HG02588 (cell line): ENCODE data around the gene IFNAR2.
A peak's percentile ranks its signal among the peaks of the same experiment; 100 is the strongest.
"Not testable (repeated sequence)": the region's sequence is repeated elsewhere in the genome, so short reads cannot be mapped to it uniquely, and the experiment has no call there.

Source experiments
- ATAC-seq: cut with Tn5 transposase; IDR thresholded peaks from one replicate; pipeline ENCODE4 v1.9.1; 2021; ENCODE audit warnings: mild to moderate bottlenecking, moderate library complexity; ENCODE audit not compliant: unreplicated experiment

Gene IFNAR2

DNA sequence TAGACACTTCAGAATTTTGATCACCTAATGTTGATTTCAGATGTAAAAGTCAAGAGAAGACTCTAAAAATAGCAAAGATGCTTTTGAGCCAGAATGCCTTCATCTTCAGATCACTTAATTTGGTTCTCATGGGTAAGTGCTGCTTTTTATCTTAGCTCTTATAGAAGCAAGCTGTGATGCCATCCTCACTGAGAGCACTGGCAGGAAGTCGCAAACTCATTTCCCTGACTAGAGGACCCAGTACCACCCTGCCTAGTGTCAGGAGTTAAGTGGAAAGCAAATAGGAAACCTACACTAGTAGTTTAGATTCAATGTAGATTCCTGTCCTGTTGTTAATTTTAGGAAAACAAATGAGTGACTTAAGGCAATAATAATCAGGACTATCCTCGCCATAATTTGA, 12.1 kb downstream of the IFNAR2 start:
- ATAC-seq: no peak

GRCh38 chr21:33242846-33243245, 13.1 kb downstream of the IFNAR2 start:
- not testable (repeated sequence) for ATAC-seq

DNA sequence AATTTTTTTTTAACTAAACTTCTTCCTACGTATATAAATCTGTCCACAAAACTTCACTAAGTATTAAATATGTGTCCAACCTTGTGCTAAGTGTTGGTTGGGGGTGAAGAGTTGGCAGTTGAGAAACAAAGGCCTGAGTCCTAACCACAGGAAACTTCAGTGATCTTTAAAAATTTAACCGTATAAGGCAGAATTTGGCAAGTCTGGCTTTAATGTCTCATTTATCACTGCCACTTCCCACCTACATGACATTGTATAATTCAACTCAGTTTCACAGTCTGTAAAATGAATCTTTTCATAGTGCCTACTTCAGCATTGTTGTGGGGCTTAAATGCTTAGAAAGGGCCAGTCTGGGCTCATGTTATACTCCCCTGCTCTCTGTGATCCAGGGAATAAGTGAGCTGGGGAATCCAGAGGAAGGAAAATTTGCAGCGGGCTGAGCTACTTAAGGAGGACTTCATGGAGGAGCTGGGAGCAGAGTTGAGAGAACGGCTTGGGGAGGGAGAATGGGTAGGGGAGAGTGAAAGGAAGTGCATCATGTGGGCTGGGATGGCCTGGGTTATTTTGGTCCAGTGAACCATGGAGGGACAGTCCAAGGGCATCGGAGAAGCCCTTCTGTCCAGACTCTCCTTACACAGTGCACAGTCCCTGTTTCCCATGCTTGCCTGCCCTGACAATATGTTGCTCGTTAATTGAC, 14.5 kb downstream of the IFNAR2 start:
- ATAC-seq: no peak

- ATAC-seq: no peak
Measured at GRCh38 chr21:33244779-33245105, 15.0 kb downstream of the IFNAR2 start.

- ATAC-seq: no peak
Measured at GRCh38 chr21:33245289-33245918, 15.7 kb downstream of the IFNAR2 start.

- no peak for ATAC-seq
Measured at GRCh38 chr21:33246506-33246905, 16.8 kb downstream of the IFNAR2 start.

GRCh38 chr21:33246963-33247362, 17.2 kb downstream of the IFNAR2 start:
- ATAC-seq: no peak

- no peak for ATAC-seq
Measured at GRCh38 chr21:33247599-33247998, 17.9 kb downstream of the IFNAR2 start.

DNA sequence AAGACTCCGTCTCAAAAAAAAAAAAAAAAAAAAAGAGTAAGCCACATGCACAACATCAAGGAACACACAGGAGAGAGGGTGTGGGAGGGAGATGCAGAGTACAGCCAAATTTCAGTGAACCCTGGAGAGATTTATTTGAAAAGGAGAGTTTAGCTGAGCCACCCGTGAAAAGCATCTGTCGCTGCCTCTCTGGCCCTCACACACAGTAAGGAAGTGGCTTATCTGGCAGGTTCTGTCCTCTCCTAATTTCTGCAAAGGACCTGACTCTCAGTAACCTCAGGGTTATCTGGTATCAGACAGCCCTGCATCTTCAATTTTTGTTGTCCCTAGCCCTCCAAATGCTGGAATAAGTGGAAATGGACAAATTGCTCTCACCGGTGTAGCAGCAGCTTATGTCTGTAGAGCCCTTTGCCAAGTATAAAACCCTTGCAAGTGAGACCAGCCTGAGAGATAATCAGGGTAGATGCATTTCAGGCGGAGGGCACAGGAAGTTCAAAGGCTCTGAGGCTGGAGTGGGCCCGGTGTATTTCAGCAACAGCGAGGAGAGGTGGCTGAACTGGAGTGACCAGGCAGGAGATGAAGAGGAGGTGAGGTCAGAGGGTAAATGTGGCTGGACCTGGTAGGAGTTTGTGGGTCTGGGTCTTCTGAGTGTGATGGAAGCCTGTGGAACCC, 19.7 kb downstream of the IFNAR2 start:
- ATAC-seq: no peak

- no peak for ATAC-seq
Measured at GRCh38 chr21:33251119-33251518, 21.4 kb downstream of the IFNAR2 start.

DNA sequence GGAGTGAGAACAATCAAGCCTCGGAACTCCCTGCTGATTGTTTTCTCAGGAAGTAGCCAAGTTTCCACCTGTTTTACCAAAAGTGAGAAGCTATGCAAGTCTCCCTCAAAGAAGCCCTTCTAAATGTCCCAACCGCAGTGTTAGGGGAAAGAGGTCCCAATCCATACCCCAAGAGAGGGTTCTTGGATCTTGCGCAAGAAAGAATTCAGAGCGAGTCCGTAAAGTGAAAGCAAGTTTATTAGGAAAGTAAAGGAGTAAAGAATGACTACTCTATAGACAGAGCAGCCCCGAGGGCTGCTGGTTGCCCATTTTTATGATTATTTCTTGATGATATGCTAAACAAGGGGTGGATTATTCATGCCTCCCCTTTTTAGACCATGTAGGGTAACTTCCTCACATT, 23.6 kb downstream of the IFNAR2 start:
- ATAC-seq: not testable (repeated sequence)

DNA sequence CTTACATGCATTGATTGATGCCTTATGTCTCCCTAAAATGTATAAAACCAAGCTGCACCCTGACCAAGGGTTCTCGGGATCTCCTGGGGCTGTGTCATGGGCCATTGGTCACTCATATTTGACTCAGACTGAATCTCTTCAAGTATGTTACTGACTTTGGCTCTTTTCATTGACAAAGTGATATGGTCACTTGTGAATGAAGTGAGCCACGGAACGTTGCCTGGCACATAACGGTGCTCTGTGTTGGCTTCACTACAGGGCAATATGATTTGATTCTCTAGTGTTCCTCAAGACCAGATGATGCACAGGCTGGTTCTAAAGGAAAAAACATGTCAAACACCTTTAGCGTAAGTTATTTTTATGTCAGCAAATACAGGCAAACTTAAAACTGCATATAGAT, 25.0 kb downstream of the IFNAR2 start:
- no peak for ATAC-seq

GRCh38 chr21:33255404-33255803, 25.7 kb downstream of the IFNAR2 start:
- no peak for ATAC-seq

DNA sequence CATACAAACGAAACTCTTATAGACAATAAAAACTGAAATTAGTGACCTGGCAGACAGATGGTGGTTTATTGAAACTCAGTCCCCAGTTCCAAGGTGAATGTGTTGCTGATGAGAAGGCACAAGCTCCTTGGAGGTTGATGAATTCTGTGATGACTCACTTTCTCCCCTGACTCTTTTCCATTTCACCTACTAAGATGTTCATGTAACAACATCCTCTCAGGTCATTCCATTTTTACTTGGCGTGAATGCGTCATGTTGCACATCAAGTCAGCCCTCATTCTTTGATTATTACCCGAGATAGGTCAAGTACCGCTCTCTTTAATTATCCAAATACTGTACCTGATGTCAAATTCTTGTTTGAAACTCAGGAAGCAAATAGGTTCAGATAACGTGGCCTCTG, 26.3 kb downstream of the IFNAR2 start:
- no peak for ATAC-seq

- ATAC-seq: no peak
Measured at GRCh38 chr21:33257094-33257803, 27.5 kb downstream of the IFNAR2 start.

DNA sequence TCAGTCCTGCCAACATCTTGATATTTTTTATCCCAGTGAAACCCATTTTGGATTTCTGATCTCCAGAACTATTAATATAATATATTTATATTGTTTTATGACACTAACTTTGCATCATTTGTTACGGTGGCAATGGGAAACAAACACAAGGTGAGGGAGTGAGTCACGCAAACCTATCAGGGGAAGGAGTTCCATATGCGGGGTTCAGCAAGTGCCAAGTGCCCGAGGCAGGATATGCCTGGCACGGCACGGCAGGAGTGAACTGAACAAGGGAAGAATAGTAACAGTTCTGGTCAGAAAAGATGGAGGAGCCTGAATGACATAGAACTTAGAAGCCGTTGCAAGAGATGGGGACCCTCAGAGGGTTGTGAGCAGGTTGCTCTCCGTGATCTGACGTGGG, 28.7 kb downstream of the IFNAR2 start:
- no peak for ATAC-seq

DNA sequence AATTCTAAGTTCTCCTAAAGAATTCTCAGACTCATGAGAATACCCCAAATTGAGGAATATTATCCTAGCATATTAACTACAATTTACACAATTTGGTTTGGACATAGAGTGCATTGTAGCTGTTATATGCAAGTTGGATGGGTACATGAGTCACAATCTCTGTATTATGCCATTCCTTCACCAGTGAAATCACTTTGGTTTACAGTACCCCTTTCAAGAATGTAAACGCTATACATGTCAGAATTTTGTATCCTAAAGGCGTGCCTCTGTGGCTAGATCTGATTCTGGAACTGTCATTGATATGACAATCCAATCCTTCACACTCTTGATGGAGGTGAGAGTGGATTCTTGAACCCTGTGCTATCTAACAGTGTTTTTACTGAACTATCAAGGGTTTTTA, 29.7 kb downstream of the IFNAR2 start:
- no peak for ATAC-seq

- ATAC-seq: no peak
Measured at GRCh38 chr21:33259995-33260394, 30.3 kb downstream of the IFNAR2 start.

DNA sequence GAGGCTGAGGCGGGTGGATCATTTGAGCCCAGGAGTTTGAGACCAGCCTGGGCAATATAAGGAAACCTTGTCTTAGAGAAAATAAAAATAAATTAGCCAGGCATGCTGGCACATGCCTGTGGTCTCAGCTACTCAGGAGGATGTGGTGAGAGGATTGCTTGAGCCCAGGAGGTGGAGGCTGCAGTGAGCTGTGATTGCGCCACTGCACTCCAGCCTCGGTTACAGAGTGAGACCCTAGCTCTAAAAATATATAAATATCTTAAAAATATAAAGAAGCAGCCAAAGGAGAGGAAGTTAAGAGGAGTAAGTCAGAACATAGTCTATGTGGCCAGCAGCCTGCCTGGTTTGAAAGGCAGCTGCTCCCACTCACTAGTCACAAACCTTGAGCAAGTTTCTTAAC, 31.9 kb downstream of the IFNAR2 start:
- no peak for ATAC-seq

DNA sequence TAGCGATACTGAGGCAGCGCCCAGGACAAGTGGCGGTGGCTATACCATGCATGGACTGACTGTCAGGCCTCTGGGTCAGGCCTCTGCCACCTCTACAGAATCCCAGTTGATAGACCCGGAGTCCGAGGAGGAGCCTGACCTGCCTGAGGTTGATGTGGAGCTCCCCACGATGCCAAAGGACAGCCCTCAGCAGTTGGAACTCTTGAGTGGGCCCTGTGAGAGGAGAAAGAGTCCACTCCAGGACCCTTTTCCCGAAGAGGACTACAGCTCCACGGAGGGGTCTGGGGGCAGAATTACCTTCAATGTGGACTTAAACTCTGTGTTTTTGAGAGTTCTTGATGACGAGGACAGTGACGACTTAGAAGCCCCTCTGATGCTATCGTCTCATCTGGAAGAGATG, 33.2 kb downstream of the IFNAR2 start:
- ATAC-seq: no peak

DNA sequence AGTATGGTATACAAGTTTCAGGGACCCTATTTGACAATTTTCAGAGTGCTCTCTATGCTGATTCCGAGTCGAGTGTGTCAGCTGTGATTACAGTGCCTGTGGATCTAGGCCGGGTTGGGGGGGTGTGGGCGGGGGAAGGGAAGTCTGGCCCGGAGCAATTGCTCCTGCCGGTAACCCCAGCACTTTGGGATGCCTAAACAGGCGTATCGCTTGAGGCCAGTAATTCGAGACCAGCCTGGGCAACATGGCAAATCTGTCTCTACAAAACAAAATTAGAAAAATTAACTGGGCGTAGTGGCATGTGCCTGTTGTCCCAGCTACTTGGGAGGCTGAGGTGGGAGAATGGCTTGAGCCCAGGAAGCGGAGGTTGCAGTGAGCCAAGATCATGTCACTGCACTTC, 34.8 kb downstream of the IFNAR2 start:
- ATAC-seq: no peak

DNA sequence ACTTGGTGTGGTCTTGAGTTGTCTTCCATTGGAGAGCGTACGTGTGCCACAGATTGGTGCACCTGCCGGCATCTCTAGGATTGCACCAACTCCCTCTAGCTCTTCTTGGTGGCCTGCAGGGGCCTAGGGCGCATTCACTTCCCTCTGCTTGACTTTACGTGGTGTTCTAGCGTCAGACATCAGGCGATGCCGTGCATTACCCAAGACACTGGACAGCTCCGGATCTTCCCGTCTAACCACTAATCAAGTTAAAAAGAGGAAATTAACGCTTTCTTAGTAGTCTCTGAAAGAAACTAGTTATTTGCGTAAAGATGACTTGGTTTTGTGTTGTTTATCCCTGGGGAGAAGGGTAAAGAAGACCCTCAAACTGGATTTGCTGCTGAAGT, 35.9 kb downstream of the IFNAR2 start:
- ATAC-seq: peak; percentile 24
